GM21447 (cell line): ENCODE data around the gene RPS2.
A peak's percentile ranks its signal among the peaks of the same experiment; 100 is the strongest.

ENCODE experiments used
- ATAC-seq: cut with Tn5 transposase; IDR thresholded peaks from one replicate; pipeline ENCODE4 v1.9.1; 2021; ENCODE audit not compliant: unreplicated experiment

The RPS2 gene

GRCh38 chr16:1982991-1983543 lies 18.4 kb upstream of the RPS2 start:
- ATAC-seq: no peak

DNA sequence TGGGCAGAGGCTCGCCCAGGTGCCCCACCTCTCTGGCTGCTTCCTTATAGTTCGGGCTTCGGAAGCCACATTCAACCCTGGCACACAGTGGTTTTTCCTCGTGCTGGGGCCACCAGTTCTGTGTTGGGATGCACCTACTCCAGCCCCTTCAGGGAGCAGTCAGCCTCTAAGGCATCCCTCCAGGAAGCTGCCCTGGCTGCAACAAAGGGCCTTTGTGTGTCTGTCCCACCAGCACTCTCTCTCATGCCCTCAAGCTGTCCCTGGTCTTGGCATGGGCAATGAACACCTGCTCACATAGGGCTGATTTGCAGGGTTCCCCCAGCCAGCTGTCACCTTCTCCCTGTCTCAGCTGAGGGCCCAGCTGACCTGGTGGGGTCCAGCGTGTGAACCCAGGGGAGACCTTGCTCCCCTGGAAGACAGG lies 17.4 kb upstream of the RPS2 start:
- no peak for ATAC-seq

GRCh38 chr16:1981398-1981836 lies 16.8 kb upstream of the RPS2 start, which contains the start of gene NOXO1:
TSS of gene NOXO1 (minus strand) at chr16:1981469. CDS start at chr16:1981179, 290 bp downstream.
- ATAC-seq: no peak

DNA sequence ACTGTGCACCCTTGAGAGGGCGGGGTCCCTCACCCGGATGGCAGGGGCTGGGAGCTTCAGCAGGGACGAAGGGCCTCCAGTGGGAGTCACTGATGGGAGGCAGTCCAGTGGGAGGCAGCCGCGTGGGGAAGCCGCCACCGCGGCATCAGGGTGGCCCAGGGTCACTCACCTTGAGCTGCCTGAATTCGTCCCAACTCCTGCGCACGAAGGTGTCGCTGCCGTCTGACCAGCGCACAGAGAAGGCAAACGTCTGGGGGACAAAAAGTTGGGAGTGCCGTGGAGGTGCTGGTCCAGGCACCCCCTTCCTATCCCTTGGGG lies 16.1 kb upstream of the RPS2 start:
- no peak for ATAC-seq

DNA sequence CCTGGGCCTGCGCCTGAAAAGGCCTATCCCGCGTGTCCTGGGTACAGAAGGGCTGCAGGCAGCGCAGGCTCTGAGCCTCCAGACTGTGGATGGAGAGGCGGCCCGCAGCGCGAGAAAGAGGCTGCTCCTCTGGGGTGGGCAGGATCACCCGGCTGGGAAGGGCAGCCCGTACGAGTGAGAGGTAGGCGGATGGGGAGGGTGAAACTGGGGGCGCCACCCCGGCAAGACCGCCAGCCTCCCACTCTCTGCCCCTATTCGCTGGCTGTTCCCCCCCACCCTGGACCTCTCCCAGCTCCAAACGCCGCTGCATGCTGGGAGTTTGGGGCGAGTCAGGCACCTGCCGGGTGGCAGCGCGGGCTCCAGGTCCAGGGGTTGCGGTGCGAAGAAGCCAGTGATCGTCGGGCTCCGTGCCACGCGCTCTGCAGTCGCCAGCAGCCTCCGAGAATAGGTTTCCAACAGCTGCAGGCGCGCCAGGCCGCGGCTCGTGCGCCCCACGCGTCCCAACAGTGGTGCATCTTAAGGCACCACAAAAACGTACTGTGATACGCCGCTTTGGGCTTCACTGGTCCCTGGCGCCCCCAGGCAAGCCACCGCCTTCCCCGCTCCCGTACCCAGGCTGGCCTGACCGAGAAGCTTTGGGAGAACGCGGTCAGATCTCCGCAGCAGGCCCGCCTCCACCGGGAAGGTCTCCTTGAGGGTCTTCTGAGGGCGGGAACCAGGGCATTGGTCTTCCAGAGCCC lies 15.6 kb upstream of the RPS2 start:
- ATAC-seq: no peak

DNA sequence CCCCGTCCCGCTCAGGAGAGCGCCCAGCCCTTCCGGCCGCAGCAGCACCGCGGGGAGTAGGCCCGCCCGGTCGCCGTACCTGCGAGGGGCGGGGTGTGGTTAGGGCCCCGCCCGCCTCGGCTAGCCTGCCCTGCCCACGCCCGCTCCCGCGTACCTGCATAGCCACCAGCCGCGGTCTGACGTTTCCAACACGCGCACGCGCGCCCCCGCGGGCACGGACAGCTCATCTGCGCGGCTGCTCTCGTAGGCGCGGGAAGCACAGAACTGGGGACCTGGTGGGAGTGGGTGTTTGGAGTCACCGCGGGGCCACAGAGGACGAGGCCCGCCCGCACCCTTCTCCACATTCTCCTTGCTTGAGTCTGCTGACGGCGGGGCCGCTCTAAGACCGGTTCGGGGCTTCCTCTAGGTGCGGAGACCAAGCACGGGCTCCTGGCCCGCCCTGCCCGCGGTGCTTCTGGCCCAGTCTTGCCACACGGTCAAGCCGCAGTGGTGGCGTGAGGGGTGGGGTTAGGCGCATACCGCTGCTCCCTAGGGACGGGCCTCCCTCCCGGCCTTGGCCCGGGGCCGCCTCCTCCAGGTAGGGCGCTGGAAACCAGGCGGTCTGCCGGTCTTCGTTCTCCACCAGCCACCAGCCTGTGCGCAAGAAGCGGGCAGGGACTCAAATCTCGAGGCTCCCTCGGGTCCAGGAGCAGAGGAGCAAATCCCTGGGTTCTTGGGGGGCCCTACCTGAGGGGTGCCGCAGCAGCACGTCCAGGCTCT lies 14.8 kb upstream of the RPS2 start:
- ATAC-seq: no peak

GRCh38 chr16:1978476-1979120 lies 14.0 kb upstream of the RPS2 start:
- ATAC-seq: no peak

GRCh38 chr16:1977875-1978268 lies 13.2 kb upstream of the RPS2 start:
- no peak for ATAC-seq

DNA sequence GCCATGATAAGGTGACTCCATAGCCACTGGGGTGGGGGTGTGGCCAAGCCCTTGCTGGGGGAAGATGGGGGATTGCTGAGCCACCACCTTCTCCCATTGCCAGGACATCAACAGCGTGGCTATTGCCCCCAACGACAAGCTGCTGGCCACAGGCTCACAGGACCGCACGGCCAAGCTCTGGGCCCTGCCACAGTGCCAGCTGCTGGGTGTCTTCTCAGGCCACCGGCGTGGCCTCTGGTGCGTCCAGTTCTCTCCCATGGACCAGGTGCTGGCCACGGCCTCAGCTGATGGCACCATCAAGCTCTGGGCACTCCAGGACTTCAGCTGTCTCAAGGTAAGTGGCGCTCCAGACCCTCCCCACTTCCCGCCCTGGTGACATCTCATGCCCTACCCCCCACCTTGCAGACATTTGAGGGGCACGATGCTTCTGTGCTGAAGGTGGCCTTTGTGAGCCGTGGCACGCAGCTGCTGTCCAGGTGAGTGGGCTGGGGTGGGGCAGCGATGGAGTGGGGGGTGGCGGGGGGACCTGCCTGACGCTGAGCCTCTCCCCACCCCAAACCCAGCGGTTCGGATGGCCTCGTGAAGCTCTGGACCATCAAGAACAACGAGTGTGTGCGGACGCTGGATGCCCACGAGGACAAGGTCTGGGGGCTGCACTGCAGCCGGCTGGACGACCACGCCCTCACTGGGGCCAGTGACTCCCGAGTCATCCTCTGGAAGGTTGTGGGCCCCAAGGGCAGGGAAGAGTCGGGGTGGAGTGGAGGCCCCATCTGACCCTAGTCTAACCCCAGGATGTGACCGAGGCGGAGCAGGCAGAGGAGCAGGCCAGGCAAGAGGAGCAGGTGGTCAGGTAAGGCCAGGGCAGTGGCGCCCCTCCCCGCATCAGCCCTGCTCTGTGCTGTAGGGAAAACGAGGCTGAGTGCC lies 12.6 kb upstream of the RPS2 start:
- ATAC-seq: no peak

GRCh38 chr16:1976216-1976520 lies 11.5 kb upstream of the RPS2 start:
- no peak for ATAC-seq

DNA sequence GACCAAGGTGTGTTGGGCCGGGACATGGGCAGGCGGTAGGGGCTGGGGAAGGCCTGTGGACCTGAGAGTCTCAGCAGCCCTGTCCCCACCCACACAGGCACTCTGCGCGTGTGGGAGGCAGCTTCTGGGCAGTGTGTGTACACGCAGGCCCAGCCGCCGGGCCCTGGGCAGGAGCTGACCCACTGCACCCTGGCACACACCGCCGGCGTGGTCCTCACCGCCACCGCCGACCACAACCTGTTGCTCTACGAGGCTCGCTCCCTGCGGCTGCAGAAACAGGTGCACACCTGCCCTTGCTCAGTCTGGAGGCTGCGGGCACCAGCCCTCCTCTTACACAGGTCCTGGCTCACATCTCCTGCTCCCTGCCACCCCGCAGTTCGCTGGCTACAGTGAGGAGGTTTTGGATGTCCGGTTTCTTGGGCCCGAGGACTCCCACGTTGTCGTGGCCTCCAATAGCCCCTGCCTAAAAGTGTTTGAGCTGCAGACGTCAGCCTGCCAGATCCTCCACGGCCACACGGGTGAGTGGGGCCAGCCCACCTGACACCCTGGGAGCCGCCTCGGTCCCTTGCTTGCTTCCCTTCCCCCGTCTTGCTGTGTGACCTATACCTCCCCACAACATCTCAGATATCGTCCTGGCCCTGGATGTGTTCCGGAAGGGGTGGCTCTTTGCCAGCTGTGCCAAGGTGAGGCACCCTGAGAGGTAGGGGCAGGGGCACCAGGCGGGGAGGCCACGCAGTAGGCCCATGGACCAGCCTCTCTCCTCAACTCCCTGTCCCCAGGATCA lies 11.0 kb upstream of the RPS2 start:
- no peak for ATAC-seq

- no peak for ATAC-seq
Measured at GRCh38 chr16:1974157-1975070, 9.8 kb upstream of the RPS2 start.

DNA sequence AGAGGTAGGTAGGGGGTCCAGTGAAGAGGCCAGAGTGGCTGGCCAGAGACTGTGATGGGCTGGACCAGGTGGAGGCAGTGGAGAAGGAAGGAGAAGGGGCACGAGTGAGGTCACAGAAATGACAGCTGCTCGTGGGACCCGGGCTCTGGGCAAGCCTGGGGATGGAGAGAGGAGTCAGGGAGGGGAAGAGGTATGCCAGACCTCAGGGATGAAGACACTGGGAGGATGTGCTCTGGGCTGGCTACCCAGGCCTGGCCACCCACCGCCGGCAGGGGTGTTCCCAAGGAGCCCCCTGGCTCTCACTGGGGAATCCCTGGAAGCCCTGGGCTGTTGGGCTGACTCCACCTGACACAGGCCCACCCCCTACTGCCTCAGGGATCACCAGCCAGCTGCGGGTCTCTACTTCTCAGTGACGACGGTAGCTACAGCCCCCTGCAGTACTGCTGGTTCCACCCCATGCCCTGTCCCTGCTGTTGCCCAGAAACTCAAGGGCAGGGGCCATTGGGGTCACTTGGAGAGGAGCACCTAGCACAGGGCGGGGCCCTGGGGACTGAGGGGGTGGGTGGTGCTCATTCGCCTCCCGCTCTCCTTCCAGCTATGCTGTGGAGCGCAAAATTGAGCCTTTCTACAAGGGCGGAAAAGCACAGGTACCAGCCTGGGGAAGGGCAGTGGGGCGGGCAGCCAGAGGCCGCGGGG lies 9.0 kb upstream of the RPS2 start:
- ATAC-seq: no peak

DNA sequence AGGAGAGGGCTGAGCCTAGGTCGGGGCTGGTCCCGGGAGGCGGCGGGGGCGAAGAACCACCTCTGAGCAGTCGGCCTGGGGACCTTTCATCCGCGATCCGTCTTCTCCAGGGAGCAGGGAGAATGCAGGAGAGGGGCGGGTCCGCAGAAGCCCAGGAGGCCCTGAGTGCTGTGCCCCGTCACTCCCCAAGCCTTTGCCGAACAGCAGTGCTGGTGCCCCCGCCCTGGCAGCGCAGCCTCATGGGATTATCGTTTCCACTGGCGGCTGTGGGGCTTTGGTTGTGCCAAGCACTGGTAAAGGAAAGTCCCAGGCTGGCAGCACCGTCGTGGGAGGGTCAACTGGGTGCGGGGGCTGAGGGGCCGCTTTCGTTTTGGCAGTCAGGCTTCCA lies 7.9 kb upstream of the RPS2 start:
- ATAC-seq: no peak

GRCh38 chr16:1971796-1972489 lies 7.3 kb upstream of the RPS2 start, which contains the start of gene TBL3:
TSS of gene TBL3 (plus strand) at chr16:1972053. CDS start at chr16:1972165, 112 bp downstream.
- peak; percentile 78 for ATAC-seq

DNA sequence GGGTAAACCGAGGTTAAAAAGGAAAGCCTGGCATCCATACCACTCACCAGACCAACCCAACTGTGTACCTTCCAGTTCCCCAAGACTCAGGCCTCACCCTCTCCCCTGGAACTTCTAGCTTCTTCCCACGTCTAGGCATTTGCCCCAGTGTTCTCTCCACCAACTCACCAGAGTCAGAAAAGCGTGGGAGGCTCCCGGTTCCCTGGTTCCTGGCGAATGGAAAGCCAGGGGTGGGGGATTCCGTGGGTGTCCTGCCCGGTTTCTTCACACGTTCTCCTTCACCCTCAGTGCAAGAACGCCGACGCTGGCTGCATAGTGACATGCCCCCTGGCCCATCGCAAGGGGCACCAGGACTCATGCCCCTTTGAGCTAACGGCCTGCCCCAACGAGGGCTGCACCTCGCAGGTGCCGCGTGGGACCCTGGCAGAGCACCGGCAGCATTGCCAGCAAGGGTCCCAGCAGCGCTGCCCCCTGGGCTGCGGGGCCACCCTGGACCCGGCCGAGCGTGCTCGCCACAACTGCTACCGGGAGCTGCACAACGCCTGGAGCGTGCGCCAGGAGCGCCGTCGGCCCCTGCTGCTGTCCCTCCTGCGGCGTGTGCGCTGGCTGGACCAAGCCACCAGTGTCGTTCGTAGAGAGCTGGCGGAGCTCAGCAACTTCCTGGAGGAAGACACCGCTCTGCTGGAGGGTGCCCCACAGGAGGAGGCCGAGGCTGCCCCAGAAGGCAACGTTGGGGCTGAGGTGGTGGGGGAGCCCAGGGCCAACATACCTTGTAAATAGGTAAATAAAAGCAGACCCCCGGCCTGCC lies 3.7 kb upstream of the RPS2 start:
- no peak for ATAC-seq

DNA sequence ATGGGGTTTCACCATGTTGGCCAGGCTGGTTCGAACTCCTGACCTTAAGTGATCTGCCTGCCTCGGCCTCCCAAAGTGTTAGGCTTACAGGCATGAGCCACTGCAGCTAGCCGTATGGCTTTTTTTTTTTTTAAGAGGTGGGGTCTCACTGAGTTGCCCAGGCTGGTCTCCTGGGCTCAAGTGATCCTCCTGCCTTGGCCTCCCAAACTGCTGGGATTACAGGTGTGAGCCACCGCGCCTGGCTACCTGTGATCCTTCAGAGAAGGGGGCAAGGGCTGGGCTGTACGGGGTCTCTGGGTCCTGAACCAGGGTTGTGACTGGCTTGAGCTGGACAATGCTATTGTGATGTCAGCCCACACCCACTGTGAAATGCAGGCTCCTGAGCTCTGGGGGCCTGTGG lies 1.8 kb upstream of the RPS2 start, which contains the start of gene RNF151:
Gene RNF151, plus strand, starts transcription at position 397 of the 400 bp plus-strand sequence. CDS start 26 bp downstream, outside the sequence.
- ATAC-seq: no peak
